Mesenchymal stem cell (in vitro differentiated cells and primary cell): ENCODE results near the gene TPM4.

Experiments
- DNase-seq: peaks from one replicate; pipeline ENCODE4 v3.0.0-alpha.2; 2013
- H2AFZ ChIP-seq: one replicate; pipeline ENCODE4 v1.6.1; 2013; ENCODE audit warnings: low read depth, mild to moderate bottlenecking, control low read depth, inconsistent platforms, low read length, moderate library complexity
- H2AK5ac ChIP-seq: 2 replicates; pipeline ENCODE4 v1.6.1; 2013; ENCODE audit warnings: low read length, moderate library complexity, mild to moderate bottlenecking, inconsistent platforms; ENCODE audit not compliant: severe bottlenecking
- H2BK120ac ChIP-seq: one replicate; pipeline ENCODE4 v1.6.1; 2013; ENCODE audit warnings: low read depth, mild to moderate bottlenecking, inconsistent platforms, low read length, moderate library complexity
- H2BK12ac ChIP-seq, 2 experiments: one replicate each; pipeline ENCODE4 v1.6.1; 2013; ENCODE audit warnings: inconsistent platforms in 2 of 2, low read length in 2 of 2, mild to moderate bottlenecking in 2 of 2, moderate library complexity in 2 of 2, control low read depth in 1 of 2
- H2BK15ac ChIP-seq: one replicate; pipeline ENCODE4 v1.6.1; 2013; ENCODE audit warnings: mild to moderate bottlenecking, low read depth, inconsistent platforms; ENCODE audit not compliant: poor library complexity, severe bottlenecking
- H2BK5ac ChIP-seq: 2 replicates; pipeline ENCODE4 v1.6.1; 2013; ENCODE audit warnings: low read depth, mild to moderate bottlenecking, low read length, control low read depth, inconsistent platforms; ENCODE audit not compliant: poor library complexity, severe bottlenecking
- H3K14ac ChIP-seq, 2 experiments: one replicate each; pipeline ENCODE4 v1.6.1; 2013; ENCODE audit warnings: inconsistent platforms in 2 of 2, low read length in 2 of 2, control low read depth in 1 of 2, mild to moderate bottlenecking in 1 of 2, moderate library complexity in 1 of 2
- H3K18ac ChIP-seq, 2 experiments: one replicate each; pipeline ENCODE4 v1.6.1; 2013; ENCODE audit warnings: inconsistent platforms in 2 of 2, low read length in 2 of 2, control low read depth in 1 of 2, low read depth in 1 of 2, mild to moderate bottlenecking in 1 of 2
- H3K23ac ChIP-seq, 2 experiments: one replicate each; pipeline ENCODE4 v1.6.1; 2013; ENCODE audit warnings: inconsistent platforms in 2 of 2, low read length in 2 of 2, mild to moderate bottlenecking in 2 of 2, moderate library complexity in 2 of 2, control low read depth in 1 of 2
- H3K27ac ChIP-seq: 2 replicates; pipeline ENCODE4 v1.5.1; 2013; ENCODE audit warnings: mild to moderate bottlenecking, moderate library complexity, low read length, control low read depth, inconsistent platforms; ENCODE audit not compliant: poor library complexity, severe bottlenecking
- H3K27me3 ChIP-seq, 2 experiments: 2 replicates each; pipeline versions ENCODE4 v1.6.1 to v1.7.0; 2013; ENCODE audit warnings: low read length in 2 of 2, mild to moderate bottlenecking in 2 of 2, moderate library complexity in 2 of 2, control low read depth in 1 of 2, inconsistent platforms in 1 of 2; ENCODE audit not compliant: control insufficient read depth in 1 of 2, insufficient read depth in 1 of 2
- H3K36me3 ChIP-seq, 2 experiments: 2 replicates each; pipeline versions ENCODE4 v1.6.1 to v1.7.0; 2013; ENCODE audit warnings: low read length in 2 of 2, control low read depth in 1 of 2, inconsistent platforms in 1 of 2, low read depth in 1 of 2, mild to moderate bottlenecking in 1 of 2; ENCODE audit not compliant: insufficient read depth in 2 of 2, control insufficient read depth in 1 of 2
- H3K4ac ChIP-seq, 2 experiments: one replicate each; pipeline ENCODE4 v1.6.1; 2013; ENCODE audit warnings: inconsistent platforms in 2 of 2, low read length in 2 of 2, mild to moderate bottlenecking in 2 of 2, moderate library complexity in 2 of 2, control low read depth in 1 of 2, low read depth in 1 of 2
- H3K4me1 ChIP-seq: 2 replicates; pipeline ENCODE4 v1.6.1; 2013; ENCODE audit warnings: low read depth, low read length, control low read depth; ENCODE audit not compliant: control insufficient read depth, insufficient read depth
- H3K4me2 ChIP-seq: 2 replicates; pipeline ENCODE4 v1.6.1; 2013; ENCODE audit warnings: low read length, mild to moderate bottlenecking, inconsistent platforms; ENCODE audit not compliant: poor library complexity, severe bottlenecking
- H3K4me3 ChIP-seq, 2 experiments: 2 replicates each; pipeline versions ENCODE4 v1.5.1 to v1.7.0; 2013; ENCODE audit warnings: low read length in 2 of 2, mild to moderate bottlenecking in 2 of 2, control low read depth in 1 of 2, low read depth in 1 of 2; ENCODE audit not compliant: insufficient read depth in 1 of 2
- H3K79me1 ChIP-seq: replicated peaks from 2 replicates; pipeline ENCODE4 v1.6.1; 2013; ENCODE audit warnings: mild to moderate bottlenecking, control low read depth, low read length, inconsistent platforms; ENCODE audit not compliant: poor library complexity, severe bottlenecking
- H3K9ac ChIP-seq: 2 replicates; pipeline ENCODE4 v1.7.0; 2013; ENCODE audit warnings: mild to moderate bottlenecking, low read length, moderate library complexity
- H3K9me3 ChIP-seq: 2 replicates; pipeline ENCODE4 v1.7.0; 2013; ENCODE audit warnings: mild to moderate bottlenecking, low read length; ENCODE audit not compliant: control insufficient read depth
- H4K8ac ChIP-seq: one replicate; pipeline ENCODE4 v1.6.1; 2013; ENCODE audit warnings: inconsistent platforms, mild to moderate bottlenecking, low read length, moderate library complexity
- H4K91ac ChIP-seq: one replicate; pipeline ENCODE4 v1.6.1; 2013; ENCODE audit warnings: mild to moderate bottlenecking, low read length, inconsistent platforms
- WGBS: methylation state at CpG from one replicate; pipeline ENCODE4 v1.1.7; 2013; ENCODE audit warnings: mixed read lengths; 5-methylcytosine and 5-hydroxymethylcytosine counted together

Gene TPM4

GRCh38 chr19:16076958-16077611 lies 790 bp downstream of the TPM4 start:
- WGBS: 1% methylated on average over 45 of the region's 56 CpGs
- Histone ChIP-seq H3K4me3 (peak overlapping the region; percentile 96 to 100), H2BK15ac (peak overlapping the region; percentile 96), H3K4me2 (peak overlapping the region; percentile 75), H3K14ac (peak overlapping the region; percentile 91 to 98), H3K18ac (peak overlapping the region; percentile 99 to 100), H3K27me3 (no peaks in the 10 kb centered on the region), H2BK120ac (peak overlapping the region; percentile 100), H3K4ac (peak overlapping the region; percentile 91 to 100), H4K91ac (peak overlapping the region; percentile 100), H3K36me3 (peaks cover 22 to 40% of the 10 kb centered on the region in 2 experiments), H3K9ac (peak overlapping the region; percentile 96), H2AFZ (no peak overlapping the region), H2AK5ac (peak overlapping the region; percentile 97), H3K4me1 (peaks cover 11% of the 10 kb centered on the region), H2BK5ac (peak overlapping the region; percentile 94), H4K8ac (peak overlapping the region; percentile 95), H3K23ac (peak overlapping the region; percentile 53 to 97), H2BK12ac (peak overlapping the region in 1 of 2 experiments; percentile 90), H3K27ac (peak overlapping the region; percentile 98), H3K9me3 (no peaks in the 10 kb centered on the region), H3K79me1 (no peaks in the 10 kb centered on the region)
- DNase-seq: no peak

- H3K27me3 ChIP-seq: no peaks in the 10 kb centered on the region
- peaks cover 33 to 51% of the 10 kb centered on the region in 2 experiments for H3K36me3 ChIP-seq
- H3K4me3 ChIP-seq: peak overlapping the region; percentile 96 to 100
- DNase-seq: peak; percentile 69
- H4K8ac ChIP-seq: peak overlapping the region; percentile 96
- H2BK15ac ChIP-seq: peak overlapping the region; percentile 26
- H3K4me2 ChIP-seq: peak overlapping the region; percentile 68
- H3K79me1 ChIP-seq: no peaks in the 10 kb centered on the region
- peak overlapping the region in 1 of 2 experiments; percentile 64 for H3K14ac ChIP-seq
- WGBS: 2% methylated on average over 16 of the region's 16 CpGs
- H3K4me1 ChIP-seq: peaks cover 11% of the 10 kb centered on the region
- no peak overlapping the region for H2AFZ ChIP-seq
- H2BK5ac ChIP-seq: peak overlapping the region; percentile 73
- peak overlapping the region; percentile 32 to 92 for H3K4ac ChIP-seq
- peak overlapping the region; percentile 69 to 88 for H3K18ac ChIP-seq
- H2AK5ac ChIP-seq: peak overlapping the region; percentile 79
- H3K27ac ChIP-seq: peak overlapping the region; percentile 98
- H3K23ac ChIP-seq: no peak overlapping the region
- no peaks in the 10 kb centered on the region for H3K9me3 ChIP-seq
- peak overlapping the region; percentile 91 for H2BK120ac ChIP-seq
- peak overlapping the region; percentile 96 for H3K9ac ChIP-seq
- H4K91ac ChIP-seq: peak overlapping the region; percentile 95
- H2BK12ac ChIP-seq: no peak overlapping the region
These were observed 1.9 kb downstream of the TPM4 start for GRCh38 chr19:16077984-16078758.

GRCh38 chr19:16078759-16079707 lies 2.7 kb downstream of the TPM4 start:
- Histone ChIP-seq H4K8ac (no peak overlapping the region), H3K4me1 (peaks cover 13% of the 10 kb centered on the region), H3K18ac (peak overlapping the region in 1 of 2 experiments; percentile 88), H2BK12ac (no peak overlapping the region), H3K36me3 (peaks cover 41 to 52% of the 10 kb centered on the region in 2 experiments), H3K27ac (peak overlapping the region; percentile 98), H4K91ac (no peak overlapping the region), H2AK5ac (peak overlapping the region; percentile 79), H3K4me2 (peak overlapping the region; percentile 68), H3K4me3 (peak overlapping the region in 1 of 2 experiments; percentile 96), H3K4ac (peak overlapping the region in 1 of 2 experiments; percentile 92), H3K14ac (peak overlapping the region in 1 of 2 experiments; percentile 64), H2BK5ac (peak overlapping the region; percentile 77), H3K79me1 (no peaks in the 10 kb centered on the region), H2BK15ac (no peak overlapping the region), H2AFZ (no peak overlapping the region), H3K9ac (peak overlapping the region; percentile 96), H3K9me3 (no peaks in the 10 kb centered on the region), H2BK120ac (peak overlapping the region; percentile 91), H3K23ac (no peak overlapping the region), H3K27me3 (no peaks in the 10 kb centered on the region)
- WGBS: 3% methylated on average over 8 of the region's 17 CpGs
- DNase-seq: peak; percentile 95
